GM12875 (cell line): ENCODE results near the gene FTCDNL1.

Experiments used
- H3K4me3 ChIP-seq: one replicate; pipeline ENCODE4 v1.5.1; 2011; ENCODE audit warnings: low read depth, low read length, control low read depth
- TF ChIP-seq, protein P1 (sequence below): IDR thresholded peaks from 2 replicates; pipeline ENCODE4 v1.5.1; 2011; ENCODE audit warnings: low read depth, mild to moderate bottlenecking, control low read depth, inconsistent platforms, low read length, moderate library complexity, borderline replicate concordance; ENCODE audit not compliant: insufficient read depth

The FTCDNL1 gene

GRCh38 chr2:199744260-199744659, 106.7 kb downstream of the FTCDNL1 start:
- TF ChIP-seq, protein P1, sequence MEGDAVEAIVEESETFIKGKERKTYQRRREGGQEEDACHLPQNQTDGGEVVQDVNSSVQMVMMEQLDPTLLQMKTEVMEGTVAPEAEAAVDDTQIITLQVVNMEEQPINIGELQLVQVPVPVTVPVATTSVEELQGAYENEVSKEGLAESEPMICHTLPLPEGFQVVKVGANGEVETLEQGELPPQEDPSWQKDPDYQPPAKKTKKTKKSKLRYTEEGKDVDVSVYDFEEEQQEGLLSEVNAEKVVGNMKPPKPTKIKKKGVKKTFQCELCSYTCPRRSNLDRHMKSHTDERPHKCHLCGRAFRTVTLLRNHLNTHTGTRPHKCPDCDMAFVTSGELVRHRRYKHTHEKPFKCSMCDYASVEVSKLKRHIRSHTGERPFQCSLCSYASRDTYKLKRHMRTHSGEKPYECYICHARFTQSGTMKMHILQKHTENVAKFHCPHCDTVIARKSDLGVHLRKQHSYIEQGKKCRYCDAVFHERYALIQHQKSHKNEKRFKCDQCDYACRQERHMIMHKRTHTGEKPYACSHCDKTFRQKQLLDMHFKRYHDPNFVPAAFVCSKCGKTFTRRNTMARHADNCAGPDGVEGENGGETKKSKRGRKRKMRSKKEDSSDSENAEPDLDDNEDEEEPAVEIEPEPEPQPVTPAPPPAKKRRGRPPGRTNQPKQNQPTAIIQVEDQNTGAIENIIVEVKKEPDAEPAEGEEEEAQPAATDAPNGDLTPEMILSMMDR: no peak
- H3K4me3 ChIP-seq: no peak overlapping the region

DNA sequence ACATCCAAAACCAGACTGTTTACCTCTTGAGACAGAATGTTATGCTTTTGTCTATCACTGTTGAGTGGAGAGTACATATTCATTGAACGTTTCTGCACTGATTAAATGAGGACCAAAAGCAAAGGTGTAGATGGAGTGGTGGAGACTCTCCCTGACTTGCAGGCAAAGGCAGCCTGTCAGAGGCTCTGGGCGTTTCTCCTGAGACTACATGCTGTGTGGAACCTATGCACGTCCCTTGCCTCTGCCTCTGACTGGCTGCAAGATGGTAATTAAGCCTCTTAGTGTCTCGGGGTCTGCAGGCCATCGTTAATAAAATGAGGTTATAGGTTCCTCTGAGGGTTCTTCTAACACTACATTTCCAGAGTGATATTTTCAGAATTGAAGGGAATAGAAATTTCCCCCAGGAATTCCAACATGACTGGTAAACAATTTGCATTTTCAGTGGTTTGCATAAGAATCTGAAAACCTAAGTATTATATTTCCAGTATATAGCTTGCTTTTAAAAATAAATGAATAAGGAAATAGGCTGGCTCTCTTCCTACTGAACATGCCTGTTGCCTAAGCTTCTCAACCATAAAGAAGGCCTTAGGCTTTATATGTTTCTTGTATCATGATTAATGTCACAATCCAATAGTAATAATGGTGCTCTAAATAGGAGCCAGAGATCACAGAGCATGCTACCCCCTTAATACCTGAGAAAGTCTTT, 107.4 kb downstream of the FTCDNL1 start:
- no peak overlapping the region for H3K4me3 ChIP-seq
- TF ChIP-seq, protein P1: no peak

DNA sequence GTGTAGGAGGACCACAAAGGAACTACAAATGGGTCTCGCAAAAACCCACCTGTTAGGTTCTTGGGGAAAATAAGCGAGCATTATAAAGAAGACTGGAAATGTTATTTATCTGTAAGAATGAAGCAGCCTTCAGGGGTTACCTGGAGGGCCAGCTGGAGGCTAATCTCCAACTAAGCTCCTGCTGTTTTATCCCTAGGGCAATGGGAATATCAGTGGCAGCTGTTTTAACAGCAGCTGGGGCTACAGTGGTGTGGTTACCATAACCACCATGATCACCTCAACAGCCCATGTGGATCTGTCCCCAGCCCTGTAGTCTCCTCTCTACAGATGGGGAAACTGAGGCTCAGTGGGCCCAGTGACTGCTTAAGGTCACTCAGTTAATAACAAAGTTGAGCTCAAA, 108.1 kb downstream of the FTCDNL1 start:
- TF ChIP-seq, protein P1: no peak
- H3K4me3 ChIP-seq: no peak overlapping the region

GRCh38 chr2:199740111-199740428, 110.9 kb downstream of the FTCDNL1 start:
- TF ChIP-seq, protein P1: no peak
- H3K4me3 ChIP-seq: no peak overlapping the region

DNA sequence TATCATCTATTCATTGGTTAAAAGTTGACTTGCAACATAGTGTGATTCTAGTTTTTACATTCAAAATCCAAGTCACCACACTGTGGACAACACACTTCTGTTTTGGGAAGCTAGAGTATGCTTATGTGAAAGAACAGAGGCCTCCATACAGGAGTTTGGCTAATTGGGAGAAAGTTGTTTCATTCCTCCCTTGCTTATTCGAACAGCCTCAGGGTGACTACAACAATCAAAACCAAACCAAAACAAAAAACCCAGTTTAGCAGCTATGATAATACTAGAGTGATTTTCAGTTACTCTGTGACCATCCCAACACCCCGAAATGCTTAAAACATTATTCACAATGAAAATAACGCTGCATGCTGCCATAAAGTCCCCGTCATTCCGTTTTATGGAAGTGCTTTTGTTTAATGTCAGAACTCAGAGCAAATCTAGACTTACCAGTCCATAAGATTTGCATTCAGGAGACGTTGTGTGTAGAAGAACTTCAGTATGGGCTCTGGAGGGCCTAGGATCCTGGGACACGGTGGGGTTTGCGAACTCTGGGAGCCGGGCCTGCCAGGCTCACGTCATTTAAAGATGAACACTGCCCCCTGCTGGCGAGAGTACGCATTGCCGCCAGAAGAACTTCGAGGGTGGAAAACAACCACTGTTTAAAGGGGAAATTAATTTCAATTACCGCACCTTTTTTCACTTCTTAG, 111.4 kb downstream of the FTCDNL1 start:
- TF ChIP-seq, protein P1: peak; percentile 83
- no peak overlapping the region for H3K4me3 ChIP-seq

DNA sequence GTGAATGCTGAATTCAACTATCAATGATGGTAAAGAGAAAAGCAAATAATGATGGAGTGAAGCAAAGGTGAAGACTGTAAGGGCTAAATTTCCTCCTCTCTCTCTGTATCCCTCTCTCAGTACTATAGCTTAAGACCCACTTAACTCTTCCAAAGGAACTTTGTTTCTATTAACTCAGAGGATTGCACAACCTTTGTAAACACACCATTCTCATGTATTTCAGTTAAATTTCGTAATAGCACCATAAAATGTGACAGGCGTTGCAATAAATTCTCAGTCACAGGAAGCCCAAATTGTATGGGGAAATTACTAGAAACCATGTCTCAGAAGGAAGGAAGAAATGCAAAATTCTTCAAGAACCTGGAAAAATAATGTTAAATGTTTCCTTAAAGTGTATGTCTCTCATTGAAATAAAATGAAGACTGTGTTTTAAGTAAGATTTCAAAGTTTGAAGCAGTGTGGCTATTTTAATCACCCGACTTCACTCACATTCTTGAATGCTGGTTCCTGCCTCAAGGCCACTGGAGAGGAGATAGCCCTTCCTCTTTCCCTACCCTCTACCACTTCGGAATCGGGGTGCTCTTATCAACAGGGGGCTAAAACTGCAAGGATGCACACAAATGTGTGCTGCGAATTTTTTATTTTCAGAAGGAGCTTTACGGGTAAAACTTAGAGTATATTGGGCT, 112.1 kb downstream of the FTCDNL1 start:
- TF ChIP-seq, protein P1: no peak
- no peak overlapping the region for H3K4me3 ChIP-seq
